GM12872 (cell line): ENCODE data around the gene LMX1A.

Experiments
- CTCF ChIP-seq: IDR thresholded peaks from 3 replicates; pipeline ENCODE4 v1.5.1; 2011; ENCODE audit warnings: low read depth, mild to moderate bottlenecking, low read length, moderate library complexity; ENCODE audit not compliant: insufficient read depth

LMX1A gene

GRCh38 chr1:165364568-165365133, 8.1 kb upstream of the LMX1A start:
- no peak for TF ChIP-seq CTCF

GRCh38 chr1:165356876-165357275, 361 bp upstream of the LMX1A start:
- TF ChIP-seq CTCF = no peak

- no peak for TF ChIP-seq CTCF
Measured at GRCh38 chr1:165355139-165355976, 1.2 kb downstream of the LMX1A start.

DNA sequence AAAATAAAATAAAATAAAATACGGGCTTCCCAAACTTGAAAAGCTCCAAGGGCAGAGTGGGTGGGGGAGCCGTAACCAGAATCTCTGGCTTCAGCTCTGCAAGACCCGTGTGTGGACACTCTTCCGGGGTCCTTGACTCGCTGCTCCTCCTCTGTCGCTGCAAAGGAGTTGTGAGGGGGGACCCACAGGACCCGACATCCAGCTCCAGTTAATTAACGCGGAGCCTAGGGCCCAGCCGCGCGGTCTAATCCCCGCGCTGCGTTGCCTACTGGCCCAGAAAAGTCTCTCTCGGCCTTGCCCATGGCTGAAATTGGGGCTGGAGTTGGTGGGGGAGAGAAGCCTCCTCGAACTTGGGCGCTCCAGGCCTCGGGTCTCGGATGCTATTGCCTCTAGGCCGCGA, 1.8 kb downstream of the LMX1A start:
- TF ChIP-seq CTCF = no peak

DNA sequence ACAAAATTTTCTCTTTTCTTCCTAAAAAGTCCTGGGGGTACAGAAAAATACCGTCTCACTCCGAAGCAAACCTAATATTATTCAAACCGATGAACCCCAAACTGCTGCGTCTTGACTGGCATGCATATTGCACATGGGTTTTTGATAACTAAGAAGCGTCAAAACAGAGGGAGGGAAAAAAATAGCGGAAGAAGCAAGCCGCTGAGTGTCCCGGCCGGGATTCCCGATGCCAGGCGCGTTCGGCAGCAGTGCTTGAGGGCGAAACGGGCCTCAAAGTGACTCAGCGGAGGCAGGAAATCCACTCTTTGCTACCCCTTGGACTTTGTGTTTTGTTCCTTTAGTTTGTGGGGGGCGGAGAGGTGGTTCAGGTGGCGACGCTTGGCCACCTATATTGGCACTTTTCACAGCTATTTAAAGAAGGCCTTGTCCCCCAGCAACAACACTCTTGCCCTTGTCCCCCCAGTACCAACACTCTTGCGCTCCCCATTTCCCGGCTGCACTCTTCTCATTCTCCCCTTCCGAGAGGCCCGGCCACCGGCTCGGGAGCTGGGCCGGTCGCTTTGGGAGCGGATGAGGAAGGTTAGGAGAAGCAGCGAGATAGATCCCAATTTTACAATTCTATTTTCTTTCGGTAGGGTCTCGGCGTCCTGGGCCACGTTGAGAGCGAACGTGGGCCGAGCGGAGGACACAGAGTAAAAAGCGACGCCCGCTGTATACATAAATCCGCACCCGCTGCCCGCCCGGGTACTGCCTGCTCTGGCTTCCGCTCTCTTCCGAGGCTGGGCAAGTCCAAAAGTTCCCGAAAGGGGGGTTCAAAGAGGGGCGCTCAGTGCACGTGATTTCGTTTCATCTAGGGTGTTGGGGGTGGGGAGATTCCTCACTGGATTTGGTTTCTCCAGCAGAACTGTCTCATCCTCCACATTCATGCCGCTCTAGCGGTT, 2.5 kb downstream of the LMX1A start:
- no peak for TF ChIP-seq CTCF

DNA sequence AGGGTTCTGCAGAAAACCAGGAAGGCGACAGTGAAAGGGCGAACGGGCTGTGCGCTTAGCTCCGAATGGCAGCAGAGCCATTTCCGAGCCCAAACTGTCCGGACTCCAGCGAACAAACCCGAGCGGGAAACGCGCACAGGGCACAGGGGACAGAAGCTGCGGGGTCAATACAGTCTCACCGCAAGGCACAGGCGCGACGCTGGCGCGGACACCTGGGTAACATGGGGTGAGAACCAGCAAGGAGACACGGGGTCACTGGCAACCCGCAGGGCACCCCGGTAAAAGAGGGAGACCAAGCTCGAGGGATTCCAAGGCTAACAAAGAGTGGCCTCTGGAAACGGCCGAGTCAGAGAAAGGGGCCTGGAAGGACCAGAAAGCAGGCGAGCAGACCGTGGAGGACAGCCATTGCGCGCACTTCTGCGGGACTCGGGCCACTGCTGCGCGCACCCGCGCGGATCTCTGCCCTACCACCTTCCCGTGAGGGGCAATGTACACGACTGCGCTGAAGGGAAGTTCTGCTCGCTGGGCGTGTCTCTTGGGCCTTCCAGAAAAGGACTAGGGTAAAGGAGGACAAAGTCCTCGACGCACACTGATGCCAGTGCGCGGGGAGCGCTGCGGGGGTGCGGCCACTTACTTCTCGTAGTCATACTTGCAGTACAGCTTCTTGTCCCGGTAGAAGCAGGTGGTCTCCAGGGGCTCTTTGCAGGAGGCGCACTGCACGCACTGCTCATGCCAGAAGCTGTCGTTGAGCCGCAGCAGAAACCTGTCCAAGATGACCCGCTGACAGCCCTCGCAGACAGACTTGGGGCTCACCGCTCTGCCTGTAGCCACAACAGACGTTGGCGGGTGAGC, 3.8 kb downstream of the LMX1A start:
- no peak for TF ChIP-seq CTCF
